Astrocyte of the cerebellum (primary cell): Measurements from ENCODE around the gene GPR6.

Experiments
- DNase-seq: peaks from one replicate; pipeline ENCODE4 v3.0.0-alpha.2; 2011; ENCODE audit warnings: low read depth
- H3K4me3 ChIP-seq: 2 replicates; pipeline ENCODE4 v1.5.1; 2011; ENCODE audit warnings: mild to moderate bottlenecking, low read depth, low read length, moderate library complexity
- in situ Hi-C: cut with HindIII; loops from 2 replicates; pipeline ENCODE4 v1.10.0; 2017; ENCODE audit warnings: low sequenced_read_pairs
- TF ChIP-seq, protein P1 (sequence below): IDR thresholded peaks from 2 replicates; pipeline ENCODE4 v1.5.1; 2012; ENCODE audit warnings: low read length, low read depth, moderate library complexity, mild to moderate bottlenecking; ENCODE audit errors: missing control alignments

GPR6 gene

DNA sequence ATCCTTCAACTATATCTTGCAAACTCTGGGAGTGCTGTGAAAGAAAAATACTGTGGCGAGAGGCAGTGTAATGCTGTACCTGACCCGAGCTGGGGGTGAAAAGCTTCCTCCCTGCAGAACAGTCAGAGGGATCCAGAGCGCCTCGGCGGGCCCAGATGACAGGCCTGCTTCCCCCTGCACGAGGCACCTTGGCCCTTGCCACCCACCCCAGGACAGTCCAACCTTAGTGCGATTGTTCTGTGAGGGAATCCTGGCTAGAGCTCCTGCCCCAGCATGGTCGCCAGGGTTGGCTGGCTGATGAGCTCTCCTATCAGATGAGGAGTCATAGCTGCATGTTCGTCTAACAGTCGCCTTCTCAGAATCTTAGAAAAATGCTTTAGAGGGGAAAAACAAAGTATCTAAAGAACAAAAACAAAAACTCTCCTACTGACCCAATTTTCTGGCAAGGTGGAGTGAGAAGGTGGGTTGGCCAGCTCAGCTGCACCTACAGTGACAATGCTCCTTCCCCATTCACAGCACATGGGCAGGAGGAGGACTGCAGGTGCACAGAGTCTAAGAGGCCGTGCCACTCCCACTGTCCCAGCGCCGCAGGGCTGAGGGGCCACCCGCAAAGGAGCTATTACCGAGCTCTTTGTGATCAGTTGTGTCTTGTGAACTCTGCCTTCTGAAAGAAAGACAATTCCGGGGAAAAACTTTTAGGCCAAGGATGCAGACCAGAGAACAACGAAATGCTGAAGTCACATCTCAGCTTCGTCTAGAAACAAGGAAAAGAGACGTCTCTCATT is 28.6 kb upstream of the GPR6 start:
- in situ Hi-C loops, result no loop called here
- no peak overlapping the region for H3K4me3 ChIP-seq
- DNase-seq, result no peak
- TF ChIP-seq, protein P1, sequence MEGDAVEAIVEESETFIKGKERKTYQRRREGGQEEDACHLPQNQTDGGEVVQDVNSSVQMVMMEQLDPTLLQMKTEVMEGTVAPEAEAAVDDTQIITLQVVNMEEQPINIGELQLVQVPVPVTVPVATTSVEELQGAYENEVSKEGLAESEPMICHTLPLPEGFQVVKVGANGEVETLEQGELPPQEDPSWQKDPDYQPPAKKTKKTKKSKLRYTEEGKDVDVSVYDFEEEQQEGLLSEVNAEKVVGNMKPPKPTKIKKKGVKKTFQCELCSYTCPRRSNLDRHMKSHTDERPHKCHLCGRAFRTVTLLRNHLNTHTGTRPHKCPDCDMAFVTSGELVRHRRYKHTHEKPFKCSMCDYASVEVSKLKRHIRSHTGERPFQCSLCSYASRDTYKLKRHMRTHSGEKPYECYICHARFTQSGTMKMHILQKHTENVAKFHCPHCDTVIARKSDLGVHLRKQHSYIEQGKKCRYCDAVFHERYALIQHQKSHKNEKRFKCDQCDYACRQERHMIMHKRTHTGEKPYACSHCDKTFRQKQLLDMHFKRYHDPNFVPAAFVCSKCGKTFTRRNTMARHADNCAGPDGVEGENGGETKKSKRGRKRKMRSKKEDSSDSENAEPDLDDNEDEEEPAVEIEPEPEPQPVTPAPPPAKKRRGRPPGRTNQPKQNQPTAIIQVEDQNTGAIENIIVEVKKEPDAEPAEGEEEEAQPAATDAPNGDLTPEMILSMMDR, result no peak

DNA sequence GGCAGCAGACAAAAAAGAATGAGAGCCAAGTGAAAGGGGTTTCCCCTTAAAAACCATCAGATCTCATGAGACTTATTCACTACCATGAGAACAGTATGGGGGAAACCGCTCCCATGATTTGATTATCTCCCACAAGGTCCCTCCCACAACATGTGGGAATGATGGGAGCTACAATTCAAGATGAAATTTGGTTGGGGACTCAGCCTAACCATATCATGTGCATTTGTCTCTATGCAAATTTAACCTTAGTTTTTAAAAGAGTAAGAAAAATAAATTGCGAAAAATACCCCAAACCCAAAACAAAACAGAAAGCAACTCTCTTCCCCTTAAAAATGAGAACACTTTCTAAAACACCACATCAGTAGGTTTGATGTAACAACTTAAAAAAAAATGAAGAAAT is 22.6 kb upstream of the GPR6 start:
- in situ Hi-C loops, result no loop called here
- TF ChIP-seq, protein P1, result no peak
- DNase-seq, result no peak
- H3K4me3 ChIP-seq, result no peak overlapping the region

DNA sequence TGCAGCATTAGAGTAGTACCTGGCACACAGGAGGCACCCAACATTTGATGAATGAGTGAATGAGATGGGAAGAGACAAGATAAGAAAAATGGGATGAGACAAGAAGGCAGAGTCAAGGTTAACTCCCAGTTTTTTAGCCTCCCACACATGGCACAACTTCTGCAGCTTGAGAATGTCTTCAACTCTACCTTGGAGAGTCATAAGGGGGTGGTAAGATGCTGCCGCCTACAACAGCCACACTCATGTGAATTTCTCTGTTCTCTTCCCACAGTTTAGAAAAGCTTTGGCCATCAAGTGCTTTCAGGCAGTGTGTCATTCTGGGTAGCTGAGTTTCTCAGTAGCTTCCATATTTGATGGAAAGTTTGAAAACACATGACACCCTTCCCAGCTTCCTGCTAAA is 19.5 kb upstream of the GPR6 start:
- in situ Hi-C loops, result no loop called here
- no peak for DNase-seq
- no peak overlapping the region for H3K4me3 ChIP-seq
- TF ChIP-seq, protein P1, result no peak

DNA sequence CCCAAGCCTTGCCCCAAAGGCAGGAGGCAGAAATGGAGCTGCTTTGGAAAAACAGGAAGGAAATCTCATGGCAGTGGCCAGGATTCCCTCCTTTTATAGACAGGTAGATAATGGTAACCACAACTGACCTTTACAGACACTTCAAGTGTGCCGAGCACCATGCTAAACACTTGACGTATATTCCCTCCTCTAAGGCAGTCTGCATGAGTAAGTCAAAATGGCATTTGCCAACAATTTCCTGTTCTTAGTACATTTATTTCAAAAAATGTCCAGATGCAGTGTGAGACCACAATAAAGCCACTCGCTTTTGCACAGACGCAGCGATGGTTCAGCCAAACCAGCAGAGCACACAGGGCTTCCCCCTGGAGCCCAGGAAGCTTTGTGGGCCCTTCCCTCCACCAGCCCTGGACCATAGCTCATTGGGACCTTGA is 16.5 kb upstream of the GPR6 start:
- in situ Hi-C loops, result no loop called here
- TF ChIP-seq, protein P1, result no peak
- no peak for DNase-seq
- H3K4me3 ChIP-seq, result no peak overlapping the region

DNA sequence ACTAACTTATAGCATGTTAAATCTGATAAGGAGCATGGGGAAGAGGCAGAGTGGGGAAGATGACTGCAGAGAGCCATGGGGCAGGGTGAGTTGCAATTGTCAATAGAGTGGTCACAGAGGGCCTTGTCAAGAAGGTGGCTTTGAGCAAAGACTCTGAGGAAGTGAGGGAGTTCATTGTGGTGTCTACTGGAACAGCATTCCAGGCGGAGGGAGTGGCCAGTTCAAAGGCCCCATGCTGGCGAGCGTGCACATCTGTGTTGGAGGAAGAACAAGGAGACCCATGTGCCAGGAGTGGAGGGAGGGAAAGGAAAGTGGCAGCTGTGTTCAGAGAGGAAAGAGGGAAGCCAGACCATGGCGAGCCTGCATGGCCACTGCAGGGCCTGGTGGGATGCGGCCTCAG is 15.8 kb upstream of the GPR6 start:
- in situ Hi-C loops, result no loop called here
- no peak overlapping the region for H3K4me3 ChIP-seq
- no peak for DNase-seq
- TF ChIP-seq, protein P1, result no peak

DNA sequence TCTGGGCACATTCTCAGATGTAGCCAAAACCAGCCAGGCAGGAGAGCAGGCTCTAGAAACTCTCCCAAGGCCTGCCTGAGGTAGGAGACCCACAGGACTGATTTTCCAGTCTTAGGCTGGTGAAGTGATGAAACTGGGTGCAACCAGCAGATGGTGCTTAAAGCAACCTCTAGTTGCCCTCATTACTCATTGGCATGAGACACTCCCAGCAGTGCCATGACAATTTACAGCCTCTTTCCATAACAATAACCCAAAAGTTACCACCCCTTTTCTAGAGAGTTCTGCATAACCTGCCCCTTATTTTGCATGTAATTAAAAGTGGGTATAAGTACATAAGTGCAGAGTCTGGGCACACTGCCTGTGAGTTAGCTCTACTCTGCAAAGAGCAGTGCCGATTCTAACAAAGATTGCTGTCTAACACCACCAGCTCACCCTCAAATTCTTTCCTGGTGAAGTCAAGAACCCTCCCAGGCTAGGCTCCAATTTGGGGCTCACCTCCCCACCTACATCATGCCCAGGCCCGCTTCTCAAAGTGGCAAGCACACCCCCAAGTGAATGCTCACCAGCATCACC is 14.4 kb upstream of the GPR6 start:
- in situ Hi-C loops, result no loop called here

More for the DNA sequence above, 14.4 kb upstream of the GPR6 start:
- H3K4me3 ChIP-seq, result no peak overlapping the region
- TF ChIP-seq, protein P1, result no peak
- DNase-seq, result no peak
